Lower leg skin (tissue), 3 donors: Measurements from ENCODE around the gene GEMIN7.

ENCODE experiments used
- CTCF ChIP-seq, 3 donors: fragments of 450-650 bp; IDR thresholded peaks; one replicate each; pipeline ENCODE4 v1.5.1; 2016; ENCODE audit warnings: antibody characterized with exemption in 3 of 3, mild to moderate bottlenecking in 3 of 3, moderate library complexity in 2 of 3
- POLR2A ChIP-seq, 2 donors: fragments of 450-650 bp; IDR thresholded peaks; one replicate each; pipeline ENCODE4 v1.6.1; 2016 to 2017; ENCODE audit warnings: antibody characterized with exemption in 2 of 2, mild to moderate bottlenecking in 1 of 2, moderate library complexity in 1 of 2

- no peak for TF ChIP-seq CTCF (IDR thresholded peaks at IDR 0.05)
- no peak for TF ChIP-seq POLR2A (IDR thresholded peaks at IDR 0.05)
Measured at GRCh38 chr19:45097450-45097775, 18.4 kb downstream of the GEMIN7 start.
